Vagina (tissue), 2 donors: ENCODE results near the gene SLC25A4. TPM values are rescaled to one million over a fixed set of nuclear protein-coding genes. Genes with fewer than 3 reads are reported as not detected.
"Not testable (repeated sequence)": the region's sequence is repeated elsewhere in the genome, so short reads cannot be mapped to it uniquely, and the experiment has no call there.

Experiments used
- DNase-seq, 2 donors: peaks; one replicate each; pipeline ENCODE4 v3.0.0-alpha.2; 2017; ENCODE audit errors: extremely low spot score in 2 of 2
- H3K27ac ChIP-seq: fragments of 200-600 bp; sonication (generic); one replicate; pipeline ENCODE4 v1.5.1; 2019
- H3K27me3 ChIP-seq: fragments of 200-600 bp; sonication (generic); one replicate; pipeline ENCODE4 v1.5.1; 2019
- H3K36me3 ChIP-seq, 2 donors: fragments of 200-600 bp; sonication (generic); one replicate each; pipeline ENCODE4 v1.5.1; 2017 to 2019
- H3K4me1 ChIP-seq: fragments of 200-600 bp; sonication (generic); one replicate; pipeline ENCODE4 v1.5.1; 2019
- H3K4me3 ChIP-seq, 2 donors: fragments of 200-600 bp; sonication (generic); 1 replicate in 1 of 2; 2 replicates in 1 of 2; pipeline ENCODE4 v1.5.1; 2016 to 2019
- H3K9me3 ChIP-seq: fragments of 200-600 bp; sonication (generic); one replicate; pipeline ENCODE4 v1.5.1; 2019
- POLR2A ChIP-seq, 2 donors: fragments of 450-650 bp; IDR thresholded peaks; one replicate each; pipeline ENCODE4 v1.6.1; 2017; ENCODE audit warnings: antibody characterized with exemption in 2 of 2, mild to moderate bottlenecking in 2 of 2, moderate library complexity in 2 of 2
- POLR2AphosphoS5 ChIP-seq, 2 donors: sonication (generic); formaldehyde crosslinking; IDR thresholded peaks; one replicate each; pipeline ENCODE4 v1.9.0; 2017; ENCODE audit warnings: antibody characterized with exemption in 2 of 2, mild to moderate bottlenecking in 2 of 2, low read depth in 1 of 2; ENCODE audit not compliant: insufficient read depth in 1 of 2
- intact Hi-C: fragments of 100-400 bp; cut with DNase I; formaldehyde crosslinking; loops from one replicate; pipeline ENCODE4 v1.15.1; 2023
- total RNA-seq: library from RNA; depleted of rRNA; stranded (reverse); fragments of >200 nt; gene quantifications from one replicate; pipeline ENCODE4 v1.2.3, GENCODE V29; 2016
- TF ChIP-seq, protein P1 (sequence below), 3 experiments: fragments of 450-650 bp in 2 of 3; fragments of 200-600 bp in 1 of 3; sonication (generic) in 1 of 3; IDR thresholded peaks; one replicate each; pipeline ENCODE4 v1.5.1; 2017 to 2019; ENCODE audit warnings: antibody characterized with exemption in 3 of 3, mild to moderate bottlenecking in 2 of 3, moderate library complexity in 2 of 3

Gene SLC25A4
- total RNA-seq, 1 donor from 2014 or later: 14.0 TPM

DNA sequence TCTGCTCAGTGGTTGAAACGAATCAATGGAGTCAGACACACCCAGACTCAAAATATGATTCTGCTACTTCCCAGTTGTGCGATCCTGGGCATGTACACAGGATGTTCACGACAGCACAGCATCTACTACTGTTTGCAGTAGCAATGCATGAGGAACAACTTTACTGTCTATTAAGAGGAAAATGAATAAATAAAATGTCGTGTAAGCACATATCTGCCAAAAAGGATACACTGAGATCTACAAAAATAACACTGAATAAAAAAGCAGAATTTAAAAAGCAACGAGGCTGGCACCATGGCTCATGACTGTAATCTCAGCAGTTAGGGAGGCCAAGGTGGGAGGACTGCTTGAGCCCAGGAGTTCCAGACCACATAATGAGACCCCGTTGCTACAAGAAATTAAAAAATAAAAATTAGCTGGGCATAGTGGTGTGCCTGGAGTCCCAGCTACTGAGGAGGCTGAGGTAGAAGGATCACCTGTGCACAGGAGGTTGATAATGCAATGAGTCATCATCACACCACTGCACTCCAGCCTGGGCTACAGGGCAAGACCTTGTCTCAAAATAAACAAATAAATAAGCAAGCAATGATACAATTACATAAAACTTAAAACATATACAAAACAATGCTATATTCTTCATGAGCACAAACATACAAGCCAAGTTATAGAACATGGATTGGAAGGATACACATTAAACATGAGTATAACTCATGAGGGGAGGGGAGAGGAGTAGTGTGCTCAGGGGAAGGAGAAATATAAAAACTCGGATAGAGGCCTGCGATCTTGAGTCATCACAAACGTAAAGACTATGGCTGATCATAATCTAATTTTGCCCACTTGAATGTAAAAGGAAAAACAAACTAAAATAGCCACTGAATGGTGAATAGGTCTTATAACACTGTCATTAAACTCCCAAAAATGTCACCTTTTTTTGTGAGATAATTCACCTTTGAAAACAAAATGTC, 52.1 kb downstream of the SLC25A4 start:
- Histone ChIP-seq H3K4me3 (no peak overlapping the region), H3K9me3 (no peaks in the 10 kb centered on the region), H3K36me3 (peaks cover 0 to 6% of the 10 kb centered on the region in 2 donors), H3K27ac (no peak overlapping the region), H3K4me1 (peaks cover 6% of the 10 kb centered on the region), H3K27me3 (no peaks in the 10 kb centered on the region)
- TF ChIP-seq, protein P1, sequence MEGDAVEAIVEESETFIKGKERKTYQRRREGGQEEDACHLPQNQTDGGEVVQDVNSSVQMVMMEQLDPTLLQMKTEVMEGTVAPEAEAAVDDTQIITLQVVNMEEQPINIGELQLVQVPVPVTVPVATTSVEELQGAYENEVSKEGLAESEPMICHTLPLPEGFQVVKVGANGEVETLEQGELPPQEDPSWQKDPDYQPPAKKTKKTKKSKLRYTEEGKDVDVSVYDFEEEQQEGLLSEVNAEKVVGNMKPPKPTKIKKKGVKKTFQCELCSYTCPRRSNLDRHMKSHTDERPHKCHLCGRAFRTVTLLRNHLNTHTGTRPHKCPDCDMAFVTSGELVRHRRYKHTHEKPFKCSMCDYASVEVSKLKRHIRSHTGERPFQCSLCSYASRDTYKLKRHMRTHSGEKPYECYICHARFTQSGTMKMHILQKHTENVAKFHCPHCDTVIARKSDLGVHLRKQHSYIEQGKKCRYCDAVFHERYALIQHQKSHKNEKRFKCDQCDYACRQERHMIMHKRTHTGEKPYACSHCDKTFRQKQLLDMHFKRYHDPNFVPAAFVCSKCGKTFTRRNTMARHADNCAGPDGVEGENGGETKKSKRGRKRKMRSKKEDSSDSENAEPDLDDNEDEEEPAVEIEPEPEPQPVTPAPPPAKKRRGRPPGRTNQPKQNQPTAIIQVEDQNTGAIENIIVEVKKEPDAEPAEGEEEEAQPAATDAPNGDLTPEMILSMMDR (IDR thresholded peaks at IDR 0.05): no peak
- TF ChIP-seq POLR2A (IDR thresholded peaks at IDR 0.05) (no peak), POLR2AphosphoS5 (IDR thresholded peaks at IDR 0.05; ENCODE audit: insufficient read depth in 1 of 2, low read depth in 1 of 2) (no peak)
- intact Hi-C loops: no loop called here
- no peak for DNase-seq

DNA sequence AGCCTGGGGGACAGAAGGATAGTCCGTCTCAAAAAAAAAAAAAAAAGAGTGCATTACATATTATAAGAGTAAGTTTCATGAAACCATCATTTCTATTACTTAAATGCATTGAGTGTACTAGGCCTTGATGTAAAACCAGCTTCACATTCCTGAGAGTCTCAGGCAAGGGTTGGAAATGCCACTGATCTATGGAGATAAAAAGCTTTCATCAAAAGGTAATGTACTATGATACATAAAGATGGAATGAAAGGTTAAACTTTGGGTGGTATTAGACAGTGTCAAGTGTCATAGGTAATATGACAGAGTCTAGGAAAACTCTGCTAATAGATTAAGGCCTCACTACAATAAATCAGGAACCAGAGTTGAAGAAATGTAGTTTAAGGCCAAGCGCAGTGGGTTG, 53.4 kb downstream of the SLC25A4 start:
- TF ChIP-seq, protein P1 (IDR thresholded peaks at IDR 0.05): no peak
- TF ChIP-seq POLR2AphosphoS5 (IDR thresholded peaks at IDR 0.05; ENCODE audit: insufficient read depth in 1 of 2, low read depth in 1 of 2) (no peak), POLR2A (IDR thresholded peaks at IDR 0.05) (no peak)
- peaks cover 6% of the 10 kb centered on the region for H3K4me1 ChIP-seq
- H3K27me3 ChIP-seq: no peaks in the 10 kb centered on the region
- H3K9me3 ChIP-seq: no peaks in the 10 kb centered on the region
- no peak overlapping the region for H3K27ac ChIP-seq
- intact Hi-C loops: no loop called here
- no peaks in the 10 kb centered on the region for H3K36me3 ChIP-seq
- DNase-seq: no peak
- no peak overlapping the region for H3K4me3 ChIP-seq

DNA sequence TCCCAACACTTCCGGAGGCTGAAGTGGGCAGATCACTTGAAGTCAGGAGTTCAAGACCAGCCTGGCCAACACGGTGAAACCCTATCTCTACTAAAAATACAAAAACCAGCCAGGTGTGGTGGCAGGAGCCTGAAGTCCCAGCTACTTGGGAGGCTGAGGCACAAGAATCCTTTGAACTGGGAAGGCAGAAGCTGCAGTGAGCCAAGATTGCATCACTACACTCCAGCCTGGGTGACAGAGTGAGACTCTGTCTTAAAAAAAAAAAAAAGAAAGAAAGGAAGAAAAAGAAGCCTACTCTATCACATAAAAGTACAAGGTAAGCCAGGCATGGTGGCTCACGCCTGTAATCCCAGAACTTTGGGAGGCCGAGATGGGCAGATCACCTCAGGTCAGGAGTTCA, 55.1 kb downstream of the SLC25A4 start:
- H3K9me3 ChIP-seq, DNase-seq, intact Hi-C loops, H3K36me3 ChIP-seq, H3K4me3 ChIP-seq, H3K27ac ChIP-seq, H3K27me3 ChIP-seq: not testable (repeated sequence)
- H3K4me1 ChIP-seq: peaks cover 14% of the 10 kb centered on the region

Other genes with a start within 250 kb of the SLC25A4 start
- gene HELT, start 124.8 kb upstream of the SLC25A4 start, total RNA-seq: not detected
- 28.5 TPM for gene CFAP97, start 60.7 kb downstream of the SLC25A4 start, total RNA-seq
- gene SNX25, start 66.3 kb downstream of the SLC25A4 start, total RNA-seq: 13.0 TPM